ENCODE results near the gene STARD5. TPM values are rescaled to one million over a fixed set of nuclear protein-coding genes. Genes with fewer than 3 reads are reported as not detected.
"Not testable (repeated sequence)": the region's sequence is repeated elsewhere in the genome, so short reads cannot be mapped to it uniquely, and the experiment has no call there.

STARD5 gene
- polyA plus RNA-seq, 1 experiment = 19.0 TPM

DNA sequence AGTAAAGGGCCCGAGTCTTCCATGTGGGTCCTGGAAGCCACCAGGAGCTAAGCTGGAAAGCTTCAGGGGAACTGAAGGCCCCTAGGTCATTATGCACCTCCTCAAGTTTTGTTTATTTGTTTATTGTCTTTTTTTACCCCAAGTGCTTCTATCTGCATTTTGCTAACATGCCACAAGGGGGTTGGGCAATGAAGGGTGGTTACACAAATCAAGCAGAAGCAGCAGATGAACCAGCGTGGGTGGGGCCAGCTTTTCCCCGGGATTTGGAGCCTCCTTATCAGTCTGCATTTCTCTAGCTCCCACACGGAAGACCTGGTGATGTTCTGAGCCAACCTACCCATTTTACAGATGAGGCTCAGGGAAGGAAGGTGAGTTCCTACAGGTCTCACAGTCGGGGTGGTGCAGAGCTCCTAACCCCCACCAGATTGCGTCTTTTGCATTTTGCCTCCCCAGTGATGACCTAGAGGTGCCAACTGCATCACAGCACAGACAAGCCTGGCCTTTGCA is 33.3 kb upstream of the STARD5 start:
- ChIA-PET POLR2A (no interaction called here), CTCF (no interaction called here)
- H3K9me3 ChIP-seq (ENCODE audit: control insufficient read depth, insufficient read depth, low read length) = no peaks in the 10 kb centered on the region; the same call in 1 of the 2 replicates
- TF ChIP-seq, protein P1, sequence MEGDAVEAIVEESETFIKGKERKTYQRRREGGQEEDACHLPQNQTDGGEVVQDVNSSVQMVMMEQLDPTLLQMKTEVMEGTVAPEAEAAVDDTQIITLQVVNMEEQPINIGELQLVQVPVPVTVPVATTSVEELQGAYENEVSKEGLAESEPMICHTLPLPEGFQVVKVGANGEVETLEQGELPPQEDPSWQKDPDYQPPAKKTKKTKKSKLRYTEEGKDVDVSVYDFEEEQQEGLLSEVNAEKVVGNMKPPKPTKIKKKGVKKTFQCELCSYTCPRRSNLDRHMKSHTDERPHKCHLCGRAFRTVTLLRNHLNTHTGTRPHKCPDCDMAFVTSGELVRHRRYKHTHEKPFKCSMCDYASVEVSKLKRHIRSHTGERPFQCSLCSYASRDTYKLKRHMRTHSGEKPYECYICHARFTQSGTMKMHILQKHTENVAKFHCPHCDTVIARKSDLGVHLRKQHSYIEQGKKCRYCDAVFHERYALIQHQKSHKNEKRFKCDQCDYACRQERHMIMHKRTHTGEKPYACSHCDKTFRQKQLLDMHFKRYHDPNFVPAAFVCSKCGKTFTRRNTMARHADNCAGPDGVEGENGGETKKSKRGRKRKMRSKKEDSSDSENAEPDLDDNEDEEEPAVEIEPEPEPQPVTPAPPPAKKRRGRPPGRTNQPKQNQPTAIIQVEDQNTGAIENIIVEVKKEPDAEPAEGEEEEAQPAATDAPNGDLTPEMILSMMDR (IDR thresholded peaks at IDR 0.05; ENCODE audit: low read depth, low read length) = no peak
- no peak overlapping the region for H3K4me3 ChIP-seq (ENCODE audit: low read depth, low read length)
- no peak overlapping the region for H3K27ac ChIP-seq (ENCODE audit: low read depth, low read length)
- DNase-seq (ENCODE audit: low read depth, low spot score) = no peak
- peaks cover 3% of the 10 kb centered on the region for H3K27me3 ChIP-seq (ENCODE audit: control insufficient read depth, insufficient read depth, low read length)

DNA sequence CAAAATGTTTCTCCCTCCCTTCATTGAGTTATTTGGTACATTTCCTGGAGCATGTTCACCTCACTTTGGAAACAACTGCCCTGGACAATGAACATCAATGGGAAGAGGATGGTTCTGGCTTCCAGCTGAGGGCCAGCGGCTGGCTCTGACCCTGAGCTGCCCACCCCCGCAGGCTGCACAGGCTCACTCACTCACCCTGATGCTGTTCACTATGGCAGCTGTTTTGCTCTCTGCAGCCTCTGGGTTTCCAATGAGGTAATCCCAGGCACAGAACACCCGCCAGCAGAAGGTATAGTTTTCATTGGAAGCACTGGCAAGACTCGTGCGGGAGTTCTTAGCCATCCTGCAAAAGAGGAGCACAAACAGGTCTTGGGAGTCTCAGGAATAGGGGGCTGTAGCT is 32.3 kb upstream of the STARD5 start:
- TF ChIP-seq, protein P1 (IDR thresholded peaks at IDR 0.05; ENCODE audit: low read depth, low read length) = no peak
- POLR2A ChIA-PET = no interaction called here
- CTCF ChIA-PET = interaction anchor here (0.6 to 2.0 kb wide), 3 partner anchors 90 to 773 kb away, joined by 4 to 8 read pairs (median 4); no protein-coding TSS in a partner anchor

DNA sequence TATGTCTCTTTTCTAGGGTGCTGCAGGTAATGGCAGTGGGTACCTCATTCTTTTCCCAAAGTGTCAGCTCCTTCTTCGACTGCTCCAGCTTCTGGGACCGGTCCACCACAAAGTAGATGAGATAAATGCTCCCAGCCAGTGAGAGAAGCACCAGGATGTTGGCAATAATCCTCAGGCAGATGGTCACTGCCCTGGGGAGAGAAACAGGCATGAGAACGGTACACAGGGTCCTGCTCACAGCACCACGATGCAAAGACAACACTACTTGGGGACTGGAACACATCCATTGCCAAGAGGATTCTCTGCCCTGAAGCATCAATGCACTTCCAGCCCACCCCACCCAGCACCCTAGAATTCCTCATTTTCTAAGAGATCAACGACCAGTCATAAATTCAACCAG is 27.7 kb upstream of the STARD5 start:
- H3K27ac ChIP-seq (ENCODE audit: low read depth, low read length) = no peak overlapping the region
- H3K27me3 ChIP-seq (ENCODE audit: control insufficient read depth, insufficient read depth, low read length) = peaks cover 4% of the 10 kb centered on the region
- no peak for DNase-seq (ENCODE audit: low read depth, low spot score)
- CTCF ChIA-PET = no interaction called here
- no peak overlapping the region for H3K4me3 ChIP-seq (ENCODE audit: low read depth, low read length)
- no peaks in the 10 kb centered on the region; the same call in 1 of the 2 replicates for H3K9me3 ChIP-seq (ENCODE audit: control insufficient read depth, insufficient read depth, low read length)
- TF ChIP-seq, protein P1 (IDR thresholded peaks at IDR 0.05; ENCODE audit: low read depth, low read length) = no peak
- POLR2A ChIA-PET = no interaction called here

More for the DNA sequence above, 32.3 kb upstream of the STARD5 start:
- no peaks in the 10 kb centered on the region; the same call in 1 of the 2 replicates for H3K9me3 ChIP-seq (ENCODE audit: control insufficient read depth, insufficient read depth, low read length)
- peaks cover 3% of the 10 kb centered on the region for H3K27me3 ChIP-seq (ENCODE audit: control insufficient read depth, insufficient read depth, low read length)
- H3K27ac ChIP-seq (ENCODE audit: low read depth, low read length) = no peak overlapping the region
- no peak for DNase-seq (ENCODE audit: low read depth, low spot score)
- no peak overlapping the region for H3K4me3 ChIP-seq (ENCODE audit: low read depth, low read length)

DNA sequence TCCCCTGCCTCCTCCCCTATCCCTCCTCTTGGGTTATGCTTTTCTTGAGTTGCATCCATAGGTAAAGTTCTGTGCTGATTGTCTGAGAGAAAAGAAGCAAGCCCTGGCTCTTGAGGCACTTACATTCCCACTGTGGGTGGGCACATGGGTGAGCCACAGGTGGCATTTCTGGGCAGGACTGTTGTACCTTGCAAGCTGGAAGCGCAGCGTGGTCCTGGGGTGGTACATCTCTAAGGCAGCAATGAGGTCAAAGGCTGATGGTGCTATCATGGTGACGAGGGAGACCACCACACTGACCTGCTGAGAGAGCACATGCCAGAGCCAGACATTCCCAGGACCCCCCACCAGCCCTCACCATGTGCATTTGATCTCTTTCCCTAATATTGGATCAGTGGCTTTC is 25.3 kb upstream of the STARD5 start:
- Histone ChIP-seq H3K9me3 (ENCODE audit: control insufficient read depth, insufficient read depth, low read length) (no peaks in the 10 kb centered on the region), H3K4me3 (ENCODE audit: low read depth, low read length) (no peak overlapping the region), H3K27me3 (ENCODE audit: control insufficient read depth, insufficient read depth, low read length) (peaks cover 6% of the 10 kb centered on the region), H3K27ac (ENCODE audit: low read depth, low read length) (no peak overlapping the region)
- ChIA-PET CTCF (no interaction called here), POLR2A (no interaction called here)
- TF ChIP-seq, protein P1 (IDR thresholded peaks at IDR 0.05; ENCODE audit: low read depth, low read length) = no peak
- DNase-seq (ENCODE audit: low read depth, low spot score) = no peak

GRCh38 chr15:81348691-81349090 is 24.8 kb upstream of the STARD5 start:
- CTCF ChIA-PET; POLR2A ChIA-PET; H3K27ac ChIP-seq (ENCODE audit: low read depth, low read length); DNase-seq (ENCODE audit: low read depth, low spot score); H3K9me3 ChIP-seq (ENCODE audit: control insufficient read depth, insufficient read depth, low read length); H3K4me3 ChIP-seq (ENCODE audit: low read depth, low read length): not testable (repeated sequence)
- peaks cover 11% of the 10 kb centered on the region for H3K27me3 ChIP-seq (ENCODE audit: control insufficient read depth, insufficient read depth, low read length)

All from AG04450 (cell line).